ENCODE measurements around the gene TMIE. TPM values are rescaled to one million over a fixed set of nuclear protein-coding genes. Genes with fewer than 3 reads are reported as not detected.

The TMIE gene
- total and polyA plus RNA-seq, 9 of the 15 experiments (the other 6 are each of a cell fraction or from before 2014, with no cell fraction given) = not detected

- TF ChIP-seq TRIM25 (IDR thresholded peaks at IDR 0.05; ENCODE audit: borderline replicate concordance) = no peak
- TF ChIP-seq ZFP30 (CRISPR knock-in tag; IDR thresholded peaks at IDR 0.05; ENCODE audit: borderline replicate concordance) = no peak
- 0 out of 2 replicates have a peak, but pooled peaks have one; percentile 15 for TF ChIP-seq GABPB1 (CRISPR knock-in tag; IDR thresholded peaks at IDR 0.05)
- no peak for TF ChIP-seq ZNF121 (CRISPR knock-in tag; conservative IDR thresholded peaks at IDR 0.05)
- TF ChIP-seq HMG20B (CRISPR knock-in tag; IDR thresholded peaks at IDR 0.05) = no peak
- no peak for TF ChIP-seq NBN (IDR thresholded peaks at IDR 0.05; ENCODE audit: low read depth)
- TF ChIP-seq HCFC1 (IDR thresholded peaks at IDR 0.05; ENCODE audit: low read depth, low read length) = no peak
- no peak for TF ChIP-seq PHF21A (IDR thresholded peaks at IDR 0.05; ENCODE audit: borderline replicate concordance, low read depth)
- no peak for TF ChIP-seq ZNF197 (CRISPR knock-in tag; IDR thresholded peaks at IDR 0.05; ENCODE audit: low read depth)
- no peak for TF ChIP-seq RAD21 (CRISPR knock-in tag; conservative IDR thresholded peaks at IDR 0.05 in 1 of 2, IDR thresholded peaks at IDR 0.05 in 1 of 2)
- TF ChIP-seq, protein P1, sequence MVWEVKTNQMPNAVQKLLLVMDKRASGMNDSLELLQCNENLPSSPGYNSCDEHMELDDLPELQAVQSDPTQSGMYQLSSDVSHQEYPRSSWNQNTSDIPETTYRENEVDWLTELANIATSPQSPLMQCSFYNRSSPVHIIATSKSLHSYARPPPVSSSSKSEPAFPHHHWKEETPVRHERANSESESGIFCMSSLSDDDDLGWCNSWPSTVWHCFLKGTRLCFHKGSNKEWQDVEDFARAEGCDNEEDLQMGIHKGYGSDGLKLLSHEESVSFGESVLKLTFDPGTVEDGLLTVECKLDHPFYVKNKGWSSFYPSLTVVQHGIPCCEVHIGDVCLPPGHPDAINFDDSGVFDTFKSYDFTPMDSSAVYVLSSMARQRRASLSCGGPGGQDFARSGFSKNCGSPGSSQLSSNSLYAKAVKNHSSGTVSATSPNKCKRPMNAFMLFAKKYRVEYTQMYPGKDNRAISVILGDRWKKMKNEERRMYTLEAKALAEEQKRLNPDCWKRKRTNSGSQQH (CRISPR knock-in tag; IDR thresholded peaks at IDR 0.05) = no peak
- no peak for TF ChIP-seq PCBP2 (IDR thresholded peaks at IDR 0.05; ENCODE audit: low read depth, low read length, poor library complexity, severe bottlenecking)
- no peak for TF ChIP-seq JUN (IDR thresholded peaks at IDR 0.05; ENCODE audit: borderline replicate concordance, low read depth, low read length)
- no peak for TF ChIP-seq JUN (CRISPR knock-in tag; IDR thresholded peaks at IDR 0.05; ENCODE audit: borderline replicate concordance)
- TF ChIP-seq ZNF232 (CRISPR knock-in tag; IDR thresholded peaks at IDR 0.05) = no peak
- no peak for TF ChIP-seq RREB1 (CRISPR knock-in tag; IDR thresholded peaks at IDR 0.05)
- TF ChIP-seq SETDB1 (IDR thresholded peaks at IDR 0.05; ENCODE audit: low read length) = no peak
- no peak for TF ChIP-seq CREBBP (IDR thresholded peaks at IDR 0.05; ENCODE audit: low read depth, low read length)
- TF ChIP-seq ZFP1 (CRISPR knock-in tag; IDR thresholded peaks at IDR 0.05) = no peak
Measured at GRCh38 chr3:46693038-46693891, 7.9 kb upstream of the TMIE start, which contains the start of gene ALS2CL (continued).

All from K562 (cell line).